Measurements from ENCODE around the gene TEX11. TPM values are rescaled to one million over a fixed set of nuclear protein-coding genes. Genes with fewer than 3 reads are reported as not detected.

TEX11 gene
- total and polyA plus RNA-seq, 7 donors, result not detected

- Histone ChIP-seq H3K36me3 (ENCODE audit: insufficient read depth in 1 of 2, low read depth in 1 of 2) (no peaks in the 10 kb centered on the region), H3K27me3 (ENCODE audit: insufficient read depth in 3 of 3, low read length in 2 of 3) (peaks cover 0 to 19% (median 0%) of the 10 kb centered on the region in 3 donors), H3K4me3 (no peak overlapping the region), H3K27ac (no peak overlapping the region), H3K9me3 (no peaks in the 10 kb centered on the region), H3K4me1 (no peaks in the 10 kb centered on the region)
- ATAC-seq (no peak), DNase-seq (no peak)
- intact Hi-C loops (cut with DNase I), result no loop called here
- TF ChIP-seq, protein P1, sequence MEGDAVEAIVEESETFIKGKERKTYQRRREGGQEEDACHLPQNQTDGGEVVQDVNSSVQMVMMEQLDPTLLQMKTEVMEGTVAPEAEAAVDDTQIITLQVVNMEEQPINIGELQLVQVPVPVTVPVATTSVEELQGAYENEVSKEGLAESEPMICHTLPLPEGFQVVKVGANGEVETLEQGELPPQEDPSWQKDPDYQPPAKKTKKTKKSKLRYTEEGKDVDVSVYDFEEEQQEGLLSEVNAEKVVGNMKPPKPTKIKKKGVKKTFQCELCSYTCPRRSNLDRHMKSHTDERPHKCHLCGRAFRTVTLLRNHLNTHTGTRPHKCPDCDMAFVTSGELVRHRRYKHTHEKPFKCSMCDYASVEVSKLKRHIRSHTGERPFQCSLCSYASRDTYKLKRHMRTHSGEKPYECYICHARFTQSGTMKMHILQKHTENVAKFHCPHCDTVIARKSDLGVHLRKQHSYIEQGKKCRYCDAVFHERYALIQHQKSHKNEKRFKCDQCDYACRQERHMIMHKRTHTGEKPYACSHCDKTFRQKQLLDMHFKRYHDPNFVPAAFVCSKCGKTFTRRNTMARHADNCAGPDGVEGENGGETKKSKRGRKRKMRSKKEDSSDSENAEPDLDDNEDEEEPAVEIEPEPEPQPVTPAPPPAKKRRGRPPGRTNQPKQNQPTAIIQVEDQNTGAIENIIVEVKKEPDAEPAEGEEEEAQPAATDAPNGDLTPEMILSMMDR (IDR thresholded peaks at IDR 0.05), result no peak
- WGBS, 3 donors, result 51 to 82% (median 66%) methylated on average over 4 of the region's 4 CpGs
Measured at GRCh38 chrX:70505451-70505841, 403.1 kb downstream of the TEX11 start.

DNA sequence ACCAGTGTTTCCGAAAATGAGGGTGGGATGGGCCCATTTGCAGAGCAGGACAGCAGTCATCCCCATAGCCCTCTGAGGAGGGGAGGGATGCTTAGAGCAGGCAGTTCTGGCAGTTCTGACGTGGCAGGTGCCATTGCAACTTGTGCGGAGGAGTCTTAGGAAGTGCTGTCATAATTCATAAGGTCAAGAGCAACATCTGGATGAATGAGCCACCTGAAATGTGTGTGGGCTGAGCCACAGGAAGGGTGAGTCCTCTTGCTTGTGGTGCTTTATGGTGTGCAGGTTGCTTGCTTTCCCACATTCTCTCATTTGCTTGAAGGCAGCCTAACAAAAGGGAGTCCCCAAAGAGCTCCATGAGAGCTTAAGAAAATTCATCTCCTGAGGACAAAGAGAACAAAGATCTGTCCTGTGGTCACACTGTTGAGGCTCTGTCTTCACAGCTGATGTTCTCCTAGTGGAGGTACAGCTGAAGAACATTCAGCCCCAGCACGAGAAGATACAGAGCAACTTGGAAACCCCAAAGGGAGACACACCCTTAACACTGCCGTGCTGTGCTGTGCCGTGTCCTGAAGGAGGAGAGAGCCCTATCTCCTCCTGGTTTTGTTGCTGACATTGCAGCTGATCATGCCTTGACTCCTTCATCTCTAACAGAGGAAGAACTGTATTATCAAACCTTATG lies 403.6 kb downstream of the TEX11 start:
- intact Hi-C loops (cut with DNase I), result no loop called here
- Histone ChIP-seq H3K27ac (no peak overlapping the region), H3K4me3 (no peak overlapping the region), H3K4me1 (no peaks in the 10 kb centered on the region), H3K9me3 (no peaks in the 10 kb centered on the region), H3K36me3 (ENCODE audit: insufficient read depth in 1 of 2, low read depth in 1 of 2) (no peaks in the 10 kb centered on the region), H3K27me3 (ENCODE audit: insufficient read depth in 3 of 3, low read length in 2 of 3) (peaks cover 0 to 16% (median 0%) of the 10 kb centered on the region in 3 donors)
- WGBS, 3 donors, result 69 to 90% (median 79%) methylated on average over 6 of the region's 6 CpGs
- no peak for ATAC-seq
- DNase-seq, result no peak
- TF ChIP-seq, protein P1 (IDR thresholded peaks at IDR 0.05), result no peak

GRCh38 chrX:70500826-70501225 lies 407.7 kb downstream of the TEX11 start:
- no peak for DNase-seq
- WGBS, 3 donors, result 84 to 92% (median 92%) methylated on average over 4 of the region's 4 CpGs
- Histone ChIP-seq H3K27me3 (ENCODE audit: insufficient read depth in 3 of 3, low read length in 2 of 3) (peaks cover 0 to 13% (median 0%) of the 10 kb centered on the region in 3 donors), H3K4me3 (no peak overlapping the region), H3K27ac (no peak overlapping the region), H3K36me3 (ENCODE audit: insufficient read depth in 1 of 2, low read depth in 1 of 2) (peaks cover 0 to 5% of the 10 kb centered on the region in 2 donors), H3K4me1 (no peaks in the 10 kb centered on the region), H3K9me3 (no peaks in the 10 kb centered on the region)
- TF ChIP-seq, protein P1 (IDR thresholded peaks at IDR 0.05), result no peak
- intact Hi-C loops (cut with DNase I), result no loop called here
- ATAC-seq, result no peak

- H3K4me3 ChIP-seq, result no peak overlapping the region
- TF ChIP-seq, protein P1 (IDR thresholded peaks at IDR 0.05), result no peak
- WGBS, 3 donors, result 85 to 96% (median 89%) methylated on average over 2 of the region's 2 CpGs
- no peaks in the 10 kb centered on the region for H3K9me3 ChIP-seq
- intact Hi-C loops (cut with DNase I), result no loop called here
- H3K4me1 ChIP-seq, result no peaks in the 10 kb centered on the region
- DNase-seq (no peak), ATAC-seq (no peak)
- peaks cover 0 to 15% of the 10 kb centered on the region in 2 donors for H3K36me3 ChIP-seq (ENCODE audit: insufficient read depth in 1 of 2, low read depth in 1 of 2)
- H3K27ac ChIP-seq, result no peak overlapping the region
- H3K27me3 ChIP-seq (ENCODE audit: insufficient read depth in 3 of 3, low read length in 2 of 3), result no peaks in the 10 kb centered on the region
Measured at GRCh38 chrX:70498129-70498528, 410.4 kb downstream of the TEX11 start.

GRCh38 chrX:70497026-70497425 lies 411.5 kb downstream of the TEX11 start:
- ATAC-seq (peak; percentile 78 to 91 (median 81)), DNase-seq (no peak)
- TF ChIP-seq, protein P1 (IDR thresholded peaks at IDR 0.05), result no peak
- Histone ChIP-seq H3K9me3 (no peaks in the 10 kb centered on the region), H3K4me3 (no peak overlapping the region), H3K4me1 (no peaks in the 10 kb centered on the region), H3K27me3 (ENCODE audit: insufficient read depth in 3 of 3, low read length in 2 of 3) (no peaks in the 10 kb centered on the region), H3K36me3 (ENCODE audit: insufficient read depth in 1 of 2, low read depth in 1 of 2) (peaks cover 0 to 15% of the 10 kb centered on the region in 2 donors), H3K27ac (no peak overlapping the region)
- WGBS, 3 donors, result 31 to 49% (median 38%) methylated on average over 3 of the region's 3 CpGs
- intact Hi-C loops (cut with DNase I), result no loop called here

Data from psoas muscle (tissue), 8 donors.